SH-SY5Y (cell line): ENCODE data around the gene COL10A1.

ENCODE experiments used
- GATA2 ChIP-seq: IDR thresholded peaks from 2 replicates; pipeline ENCODE4 v1.6.1; 2011; ENCODE audit warnings: mild to moderate bottlenecking, low read depth, low read length
- GATA3 ChIP-seq: IDR thresholded peaks from 2 replicates; pipeline ENCODE4 v1.6.1; 2011; ENCODE audit warnings: low read depth, mild to moderate bottlenecking, low read length, moderate library complexity

- TF ChIP-seq GATA3 (no peak), GATA2 (no peak)
Measured at GRCh38 chr6:116165596-116165995, 39.7 kb upstream of the COL10A1 start.
